K562 (cell line): ENCODE data around the gene PCDHA5. TPM values are rescaled to one million over a fixed set of nuclear protein-coding genes. Genes with fewer than 3 reads are reported as not detected.
"Not testable (repeated sequence)": the region's sequence is repeated elsewhere in the genome, so short reads cannot be mapped to it uniquely, and the experiment has no call there.

Experiments
- ATAC-seq: fragments of 200-7000 bp; cut with Tn5 transposase; 3 replicates; pipeline ENCODE4 v1.9.1; 2020; ENCODE audit warnings: moderate library complexity
- BruUV-seq: library from RNA; stranded (reverse); fragments of 400-500 nt; replicated peaks from 2 replicates; lab custom pipeline; 2021; lab: Mats Ljungman, UMichigan
- CTCF ChIA-PET: fragments of 300-600 bp; formaldehyde crosslinking; extraction: SDS; loops from one replicate; lab custom pipeline; 2021; ENCODE audit warnings: low intra/inter-chr PET ratio; lab: Yijun Ruan, JAX
- POLR2A ChIA-PET: fragments of 300-600, 350-650 bp; sonication (Branson Sonifier 250); formaldehyde crosslinking; extraction: SDS; loops from one replicate; lab custom pipeline; 2021; ENCODE audit warnings: antibody characterized with exemption, inconsistent platforms; lab: Yijun Ruan, JAX
- DNase-seq, 4 experiments: peaks; one replicate each; pipeline versions ENCODE4 v3.0.0 to v3.0.0-alpha.2; 2011 to 2018; ENCODE audit warnings: low spot score in 3 of 4, mixed read lengths in 3 of 4; ENCODE audit errors: extremely low read depth in 1 of 4
- FAIRE-seq: peaks from 2 replicates; lab custom pipeline; 2011; peaks lifted over from hg19 to GRCh38; lab: Jason Lieb, UNC
- H2AFZ ChIP-seq: 2 replicates; pipeline ENCODE4 v1.6.0; 2011; ENCODE audit warnings: low read depth, low read length, control low read depth, inconsistent platforms
- H3K27ac ChIP-seq: fragments of 200-600 bp; 3 replicates; pipeline ENCODE4 v1.8.0; 2011; ENCODE audit warnings: low read depth, mild to moderate bottlenecking, control low read depth, inconsistent platforms, low read length, moderate library complexity, mixed read lengths; ENCODE audit errors: extremely low read depth
- H3K27me3 ChIP-seq, 2 experiments: fragments of 300-600 bp in 1 of 2; 2 replicates in 1 of 2; 3 replicates in 1 of 2; pipeline versions ENCODE4 v1.6.0 to v1.8.0; 2011; ENCODE audit warnings: inconsistent platforms in 2 of 2, low read length in 2 of 2, mild to moderate bottlenecking in 1 of 2, mixed read lengths in 1 of 2, moderate library complexity in 1 of 2; ENCODE audit not compliant: control insufficient read depth in 2 of 2, insufficient read depth in 2 of 2
- H3K36me3 ChIP-seq: fragments of 300-600 bp; 3 replicates; pipeline ENCODE4 v1.8.0; 2011; ENCODE audit warnings: mild to moderate bottlenecking, low read length, inconsistent platforms; ENCODE audit not compliant: control insufficient read depth, insufficient read depth
- H3K4me1 ChIP-seq, 2 experiments: fragments of 200-600 bp in 1 of 2; replicated peaks in 1 of 2; 2 replicates in 1 of 2; 3 replicates in 1 of 2; pipeline versions ENCODE4 v1.5.1 to v1.8.0; 2011; ENCODE audit warnings: inconsistent platforms in 2 of 2, low read length in 2 of 2, mild to moderate bottlenecking in 1 of 2, mixed read lengths in 1 of 2, moderate library complexity in 1 of 2; ENCODE audit not compliant: control insufficient read depth in 2 of 2, insufficient read depth in 2 of 2
- H3K4me2 ChIP-seq: 2 replicates; pipeline ENCODE4 v1.6.1; 2011; ENCODE audit warnings: low read length, control low read depth, inconsistent platforms, mixed read lengths; ENCODE audit not compliant: insufficient read depth
- H3K4me3 ChIP-seq: fragments of 200-600 bp; sonication (generic), shearing (Covaris generic); 2 replicates; pipeline ENCODE4 v1.5.1; 2016; ENCODE audit warnings: control low read depth, inconsistent platforms
- H3K79me2 ChIP-seq: fragments of 200-600 bp; 3 replicates; pipeline ENCODE4 v1.8.0; 2011; ENCODE audit warnings: low read length, inconsistent platforms; ENCODE audit not compliant: control insufficient read depth, insufficient read depth
- H3K9ac ChIP-seq, 2 experiments: 2 replicates each; pipeline versions ENCODE4 v1.6.0 to v1.6.1; 2011; ENCODE audit warnings: low read depth in 2 of 2, low read length in 2 of 2, control low read depth in 1 of 2, inconsistent platforms in 1 of 2, mild to moderate bottlenecking in 1 of 2, mixed read lengths in 1 of 2; ENCODE audit not compliant: insufficient read depth in 1 of 2
- H3K9me1 ChIP-seq: one replicate; pipeline ENCODE4 v1.6.0; 2011; ENCODE audit warnings: inconsistent platforms, mild to moderate bottlenecking, low read length, moderate library complexity; ENCODE audit not compliant: control insufficient read depth, insufficient read depth
- H3K9me3 ChIP-seq: replicated peaks from 2 replicates; pipeline ENCODE4 v1.5.1; 2011; ENCODE audit warnings: low read depth, low read length, inconsistent platforms; ENCODE audit not compliant: control insufficient read depth, insufficient read depth
- H4K20me1 ChIP-seq: replicated peaks from 2 replicates; pipeline ENCODE4 v1.6.1; 2011; ENCODE audit warnings: low read length, inconsistent platforms, mixed read lengths; ENCODE audit not compliant: control insufficient read depth, insufficient read depth
- BRCA1 ChIP-seq, 2 experiments: fragments of 450-650 bp in 1 of 2; sonication (generic) in 1 of 2; formaldehyde crosslinking in 1 of 2; IDR thresholded peaks; 2 replicates each; pipeline versions ENCODE4 v1.5.0 to v1.6.1; 2017 to 2020; ENCODE audit warnings: mild to moderate bottlenecking in 1 of 2, missing genetic modification reagents in 1 of 2
- CBFA2T3 ChIP-seq: fragments of 450-650 bp; IDR thresholded peaks from 2 replicates; pipeline ENCODE4 v1.6.1; 2017
- CBX1 ChIP-seq: sonication (generic); IDR thresholded peaks from 2 replicates; pipeline ENCODE4 v1.6.1; 2016; ENCODE audit warnings: antibody characterized with exemption, low read depth, mild to moderate bottlenecking
- ILF3 ChIP-seq: fragments of 450-650 bp; IDR thresholded peaks from 2 replicates; pipeline ENCODE4 v1.6.1; 2018; ENCODE audit warnings: antibody characterized with exemption, mild to moderate bottlenecking, moderate library complexity, borderline replicate concordance
- STAG1 ChIP-seq: sonication (generic); formaldehyde crosslinking; IDR thresholded peaks from 2 replicates; pipeline ENCODE4 v1.5.0; 2020; ENCODE audit warnings: missing genetic modification reagents, borderline replicate concordance
- ZNF436 ChIP-seq: fragments of 250-450, 450-650 bp; sonication (Bioruptor Pico); formaldehyde crosslinking; IDR thresholded peaks from 2 replicates; pipeline ENCODE4 v1.7.0; 2020; ENCODE audit warnings: mild to moderate bottlenecking
- WGBS: fragments of 100-300 bp; shearing (Covaris generic); methylation state at CpG from one replicate; pipeline ENCODE4 v1.1.6; 2016; ENCODE audit warnings: low coverage, mixed read lengths; ENCODE audit not compliant: insufficient coverage; ENCODE audit errors: missing lambda C conversion rate; 5-methylcytosine and 5-hydroxymethylcytosine counted together
- in situ Hi-C: fragments of 300-500 bp; cut with MboI; formaldehyde crosslinking; loops from 4 replicates; pipeline ENCODE4 v1.15.0; 2018; ENCODE audit warnings: inconsistent platforms, mixed read lengths
- intact Hi-C: fragments of 100-400 bp; cut with micrococcal nuclease; formaldehyde crosslinking; loops from 2 replicates; pipeline ENCODE4 v1.14.2; 2022
- polyA plus RNA-seq, 8 experiments: library from polyadenylated mRNA; depleted of rRNA in 4 of 8; stranded (reverse) in 5 of 8; unstranded in 3 of 8; fragments of >200 nt; fragmentation: Nextera tagmentation in 2 of 8; fragmentation: Illumina TruSeq in 1 of 8; extraction: Ambion mirVana in 2 of 8; extraction: Trizol in 1 of 8; gene quantifications; 2 replicates each; pipeline versions ENCODE4 v1.2.1 to v1.2.3, GENCODE V29; 2011 to 2014; ENCODE audit warnings: inconsistent platforms in 1 of 8, missing spikeins in 1 of 8
- total RNA-seq, 7 experiments: library from RNA; depleted of rRNA in 6 of 7; stranded (reverse); fragments of >200 nt in 6 of 7; fragmentation: Illumina TruSeq in 2 of 7; extraction: Trizol in 2 of 7; gene quantifications; 2 replicates each; pipeline versions ENCODE4 v1.2.1 to v1.2.3, GENCODE V29; 2011 to 2021; ENCODE audit warnings: low replicate concordance in 1 of 7
- TF ChIP-seq, protein P1 (sequence below): sonication (generic); formaldehyde crosslinking; IDR thresholded peaks from 2 replicates; pipeline ENCODE4 v1.8.1; 2023; ENCODE audit warnings: missing genetic modification reagents, mild to moderate bottlenecking, borderline replicate concordance
- TF ChIP-seq, protein P2 (sequence below): fragments of 450-650 bp; IDR thresholded peaks from 2 replicates; pipeline ENCODE4 v1.6.1; 2016; ENCODE audit warnings: mild to moderate bottlenecking

The PCDHA5 gene
- total and polyA plus RNA-seq, 9 of the 15 experiments (the other 6 are each of a cell fraction or from before 2014, with no cell fraction given): not detected

DNA sequence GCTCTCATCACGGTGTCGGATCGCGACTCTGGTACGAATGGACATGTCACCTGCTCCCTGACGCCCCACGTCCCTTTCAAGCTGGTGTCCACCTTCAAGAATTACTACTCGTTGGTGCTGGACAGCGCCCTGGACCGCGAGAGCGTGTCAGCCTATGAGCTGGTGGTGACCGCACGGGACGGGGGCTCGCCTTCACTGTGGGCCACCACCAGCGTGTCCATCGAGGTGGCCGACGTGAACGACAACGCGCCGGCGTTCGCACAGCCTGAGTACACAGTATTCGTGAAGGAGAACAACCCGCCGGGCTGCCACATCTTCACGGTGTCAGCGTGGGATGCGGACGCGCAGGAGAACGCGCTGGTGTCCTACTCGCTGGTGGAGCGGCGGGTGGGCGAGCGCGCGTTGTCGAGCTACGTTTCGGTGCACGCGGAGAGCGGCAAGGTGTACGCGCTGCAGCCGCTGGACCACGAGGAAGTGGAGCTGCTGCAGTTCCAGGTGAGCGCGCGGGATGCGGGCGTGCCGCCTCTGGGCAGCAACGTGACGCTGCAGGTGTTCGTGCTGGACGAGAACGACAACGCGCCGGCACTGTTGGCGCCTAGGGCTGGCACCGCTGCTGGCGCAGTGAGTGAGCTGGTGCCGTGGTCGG, 25.2 kb upstream of the PCDHA5 start:
- in situ Hi-C loops, intact Hi-C loops, BruUV-seq, H3K9ac ChIP-seq, H3K9me1 ChIP-seq, DNase-seq, H3K4me1 ChIP-seq, H3K79me2 ChIP-seq, H3K36me3 ChIP-seq, H3K4me2 ChIP-seq, ATAC-seq, POLR2A ChIA-PET, H3K27ac ChIP-seq, FAIRE-seq, H3K9me3 ChIP-seq, H3K4me3 ChIP-seq, CTCF ChIA-PET, H4K20me1 ChIP-seq, H3K27me3 ChIP-seq, H2AFZ ChIP-seq: not testable (repeated sequence)
- WGBS: 23% methylated on average over 58 of the region's 72 CpGs

DNA sequence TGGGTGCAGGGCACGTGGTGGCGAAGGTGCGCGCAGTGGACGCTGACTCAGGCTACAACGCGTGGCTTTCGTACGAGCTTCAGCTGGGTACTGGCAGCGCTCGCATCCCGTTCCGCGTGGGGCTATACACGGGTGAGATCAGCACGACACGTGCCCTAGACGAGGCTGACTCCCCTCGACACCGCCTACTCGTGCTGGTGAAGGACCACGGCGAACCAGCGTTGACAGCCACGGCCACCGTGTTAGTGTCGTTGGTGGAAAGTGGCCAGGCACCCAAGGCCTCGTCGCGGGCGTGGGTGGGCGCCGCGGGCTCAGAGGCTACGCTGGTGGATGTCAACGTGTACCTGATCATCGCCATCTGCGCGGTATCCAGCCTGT, 24.7 kb upstream of the PCDHA5 start:
- no peak overlapping the region for H3K9ac ChIP-seq
- in situ Hi-C loops: no loop called here
- no peak overlapping the region for H3K4me2 ChIP-seq
- no TSS peak for BruUV-seq
- intact Hi-C loops: no loop called here
- no peaks in the 10 kb centered on the region for H3K9me3 ChIP-seq
- no peak overlapping the region for H3K27ac ChIP-seq
- ChIA-PET POLR2A (no interaction called here), CTCF (no interaction called here)
- no peaks in the 10 kb centered on the region for H3K79me2 ChIP-seq
- no peaks in the 10 kb centered on the region for H3K9me1 ChIP-seq
- no peak overlapping the region for H2AFZ ChIP-seq
- ATAC-seq (no peak), FAIRE-seq (no peak), DNase-seq (no peak)
- 32% methylated on average over 31 of the region's 39 CpGs for WGBS
- no peak overlapping the region for H3K4me3 ChIP-seq
- no peaks in the 10 kb centered on the region for H3K36me3 ChIP-seq
- H3K4me1 ChIP-seq: no peaks in the 10 kb centered on the region; a peak in 1 of 5 replicates
- no peaks in the 10 kb centered on the region for H4K20me1 ChIP-seq
- H3K27me3 ChIP-seq: no peaks in the 10 kb centered on the region
- no peak for TF ChIP-seq ZNF436 (CRISPR knock-in tag)
- TF ChIP-seq STAG1 (CRISPR knock-in tag): no peak
- TF ChIP-seq BRCA1 (IDR thresholded peaks at IDR 0.05): no peak
- TF ChIP-seq BRCA1 (CRISPR knock-in tag; IDR thresholded peaks at IDR 0.05): no peak
- TF ChIP-seq, protein P1, sequence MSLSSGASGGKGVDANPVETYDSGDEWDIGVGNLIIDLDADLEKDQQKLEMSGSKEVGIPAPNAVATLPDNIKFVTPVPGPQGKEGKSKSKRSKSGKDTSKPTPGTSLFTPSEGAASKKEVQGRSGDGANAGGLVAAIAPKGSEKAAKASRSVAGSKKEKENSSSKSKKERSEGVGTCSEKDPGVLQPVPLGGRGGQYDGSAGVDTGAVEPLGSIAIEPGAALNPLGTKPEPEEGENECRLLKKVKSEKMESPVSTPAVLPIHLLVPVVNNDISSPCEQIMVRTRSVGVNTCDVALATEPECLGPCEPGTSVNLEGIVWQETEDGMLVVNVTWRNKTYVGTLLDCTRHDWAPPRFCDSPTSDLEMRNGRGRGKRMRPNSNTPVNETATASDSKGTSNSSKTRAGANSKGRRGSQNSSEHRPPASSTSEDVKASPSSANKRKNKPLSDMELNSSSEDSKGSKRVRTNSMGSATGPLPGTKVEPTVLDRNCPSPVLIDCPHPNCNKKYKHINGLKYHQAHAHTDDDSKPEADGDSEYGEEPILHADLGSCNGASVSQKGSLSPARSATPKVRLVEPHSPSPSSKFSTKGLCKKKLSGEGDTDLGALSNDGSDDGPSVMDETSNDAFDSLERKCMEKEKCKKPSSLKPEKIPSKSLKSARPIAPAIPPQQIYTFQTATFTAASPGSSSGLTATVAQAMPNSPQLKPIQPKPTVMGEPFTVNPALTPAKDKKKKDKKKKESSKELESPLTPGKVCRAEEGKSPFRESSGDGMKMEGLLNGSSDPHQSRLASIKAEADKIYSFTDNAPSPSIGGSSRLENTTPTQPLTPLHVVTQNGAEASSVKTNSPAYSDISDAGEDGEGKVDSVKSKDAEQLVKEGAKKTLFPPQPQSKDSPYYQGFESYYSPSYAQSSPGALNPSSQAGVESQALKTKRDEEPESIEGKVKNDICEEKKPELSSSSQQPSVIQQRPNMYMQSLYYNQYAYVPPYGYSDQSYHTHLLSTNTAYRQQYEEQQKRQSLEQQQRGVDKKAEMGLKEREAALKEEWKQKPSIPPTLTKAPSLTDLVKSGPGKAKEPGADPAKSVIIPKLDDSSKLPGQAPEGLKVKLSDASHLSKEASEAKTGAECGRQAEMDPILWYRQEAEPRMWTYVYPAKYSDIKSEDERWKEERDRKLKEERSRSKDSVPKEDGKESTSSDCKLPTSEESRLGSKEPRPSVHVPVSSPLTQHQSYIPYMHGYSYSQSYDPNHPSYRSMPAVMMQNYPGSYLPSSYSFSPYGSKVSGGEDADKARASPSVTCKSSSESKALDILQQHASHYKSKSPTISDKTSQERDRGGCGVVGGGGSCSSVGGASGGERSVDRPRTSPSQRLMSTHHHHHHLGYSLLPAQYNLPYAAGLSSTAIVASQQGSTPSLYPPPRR (CRISPR knock-in tag): no peak
- no peak for TF ChIP-seq CBX1
- TF ChIP-seq ILF3: no peak
- TF ChIP-seq, protein P2, sequence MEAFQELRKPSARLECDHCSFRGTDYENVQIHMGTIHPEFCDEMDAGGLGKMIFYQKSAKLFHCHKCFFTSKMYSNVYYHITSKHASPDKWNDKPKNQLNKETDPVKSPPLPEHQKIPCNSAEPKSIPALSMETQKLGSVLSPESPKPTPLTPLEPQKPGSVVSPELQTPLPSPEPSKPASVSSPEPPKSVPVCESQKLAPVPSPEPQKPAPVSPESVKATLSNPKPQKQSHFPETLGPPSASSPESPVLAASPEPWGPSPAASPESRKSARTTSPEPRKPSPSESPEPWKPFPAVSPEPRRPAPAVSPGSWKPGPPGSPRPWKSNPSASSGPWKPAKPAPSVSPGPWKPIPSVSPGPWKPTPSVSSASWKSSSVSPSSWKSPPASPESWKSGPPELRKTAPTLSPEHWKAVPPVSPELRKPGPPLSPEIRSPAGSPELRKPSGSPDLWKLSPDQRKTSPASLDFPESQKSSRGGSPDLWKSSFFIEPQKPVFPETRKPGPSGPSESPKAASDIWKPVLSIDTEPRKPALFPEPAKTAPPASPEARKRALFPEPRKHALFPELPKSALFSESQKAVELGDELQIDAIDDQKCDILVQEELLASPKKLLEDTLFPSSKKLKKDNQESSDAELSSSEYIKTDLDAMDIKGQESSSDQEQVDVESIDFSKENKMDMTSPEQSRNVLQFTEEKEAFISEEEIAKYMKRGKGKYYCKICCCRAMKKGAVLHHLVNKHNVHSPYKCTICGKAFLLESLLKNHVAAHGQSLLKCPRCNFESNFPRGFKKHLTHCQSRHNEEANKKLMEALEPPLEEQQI: no peak
- TF ChIP-seq CBFA2T3: no peak
